GM12878 (cell line): ENCODE measurements around the gene PHF23. TPM values are rescaled to one million over a fixed set of nuclear protein-coding genes. Genes with fewer than 3 reads are reported as not detected.

Source experiments
- ATAC-seq: fragments of 200-7000 bp; cut with Tn5 transposase; 3 replicates; pipeline ENCODE4 v1.9.1; 2020; ENCODE audit warnings: mild to moderate bottlenecking, moderate library complexity
- BruUV-seq: library from RNA; stranded (reverse); fragments of 400-500 nt; replicated peaks from 2 replicates; lab custom pipeline; 2021; lab: Mats Ljungman, UMichigan
- CTCF ChIA-PET: fragments of 300-600 bp; sonication (Branson Sonifier 250); formaldehyde crosslinking; extraction: SDS; loops from one replicate; lab custom pipeline; 2021; ENCODE audit warnings: inconsistent platforms; lab: Yijun Ruan, JAX
- POLR2A ChIA-PET: fragments of 350-600 bp; formaldehyde crosslinking; extraction: SDS; loops from one replicate; lab custom pipeline; 2021; ENCODE audit warnings: inconsistent platforms; lab: Charles Lee
- RAD21 ChIA-PET: fragments of 300-600 bp; sonication (Branson Sonifier 250); formaldehyde crosslinking; loops from one replicate; lab custom pipeline; 2023; ENCODE audit warnings: antibody characterized with exemption; ENCODE audit not compliant: unreplicated experiment; lab: Charles Lee
- SMC1A ChIA-PET: fragments of 300-600 bp; sonication (Branson Sonifier 250); formaldehyde crosslinking; loops from one replicate; lab custom pipeline; 2023; ENCODE audit not compliant: unreplicated experiment, uncharacterized antibody; lab: Charles Lee
- DNase-seq: peaks from one replicate; pipeline ENCODE4 v3.0.0-alpha.2; 2011; ENCODE audit warnings: low read depth, low spot score
- FAIRE-seq: peaks from 3 replicates; lab custom pipeline; 2011; peaks lifted over from hg19 to GRCh38; lab: Jason Lieb, UNC
- H2AFZ ChIP-seq: 2 replicates; pipeline ENCODE4 v1.6.0; 2011; ENCODE audit warnings: low read depth, low read length, control low read depth; ENCODE audit not compliant: control insufficient read depth
- H3K27ac ChIP-seq: 2 replicates; pipeline ENCODE4 v1.5.1; 2011; ENCODE audit warnings: control low read depth; ENCODE audit not compliant: control insufficient read depth, insufficient read depth
- H3K27me3 ChIP-seq, 2 experiments: replicated peaks in 1 of 2; 2 replicates each; pipeline versions ENCODE4 v1.6.0 to v1.6.1; 2011; ENCODE audit warnings: low read length in 1 of 2; ENCODE audit not compliant: control insufficient read depth in 2 of 2, insufficient read depth in 2 of 2
- H3K36me3 ChIP-seq, 2 experiments: 2 replicates each; pipeline ENCODE4 v1.5.1; 2011; ENCODE audit warnings: low read length in 1 of 2; ENCODE audit not compliant: control insufficient read depth in 2 of 2, insufficient read depth in 2 of 2
- H3K4me1 ChIP-seq: 2 replicates; pipeline ENCODE4 v1.6.1; 2011; ENCODE audit warnings: mild to moderate bottlenecking, low read length, moderate library complexity, mixed read lengths; ENCODE audit not compliant: control insufficient read depth, insufficient read depth
- H3K4me2 ChIP-seq: 2 replicates; pipeline ENCODE4 v1.6.0; 2011; ENCODE audit warnings: control low read depth; ENCODE audit not compliant: control insufficient read depth, insufficient read depth
- H3K4me3 ChIP-seq: fragments of 200-600 bp; sonication (generic); 2 replicates; pipeline ENCODE4 v1.5.1; 2016
- H3K79me2 ChIP-seq: 2 replicates; pipeline ENCODE4 v1.6.0; 2011; ENCODE audit warnings: low read length; ENCODE audit not compliant: control insufficient read depth, insufficient read depth
- H3K9ac ChIP-seq: 2 replicates; pipeline ENCODE4 v1.8.0; 2011; ENCODE audit warnings: low read length, control low read depth, mixed read lengths; ENCODE audit not compliant: control insufficient read depth, insufficient read depth
- H3K9me3 ChIP-seq: replicated peaks from 3 replicates; pipeline ENCODE4 v1.5.1; 2011; ENCODE audit warnings: mild to moderate bottlenecking, low read length; ENCODE audit not compliant: control insufficient read depth, insufficient read depth
- H4K20me1 ChIP-seq: 2 replicates; pipeline ENCODE4 v1.6.0; 2011; ENCODE audit not compliant: control insufficient read depth, insufficient read depth
- BACH1 ChIP-seq: fragments of 450-650 bp; IDR thresholded peaks from 2 replicates; pipeline ENCODE4 v1.6.1; 2017; ENCODE audit warnings: mild to moderate bottlenecking, borderline replicate concordance
- CHD2 ChIP-seq: IDR thresholded peaks from 2 replicates; pipeline ENCODE4 v1.6.1; 2011; ENCODE audit warnings: low read depth, low read length, improper control_type of control experiment, borderline replicate concordance
- E2F4 ChIP-seq: IDR thresholded peaks from 2 replicates; pipeline ENCODE4 v1.6.1; 2012; ENCODE audit warnings: low read depth, low read length, improper control_type of control experiment
- ELK1 ChIP-seq: IDR thresholded peaks from 2 replicates; pipeline ENCODE4 v1.6.1; 2012; ENCODE audit warnings: low read depth, low read length, improper control_type of control experiment
- HCFC1 ChIP-seq: fragments of 150-350 bp; IDR thresholded peaks from 2 replicates; pipeline ENCODE4 v1.6.1; 2014; ENCODE audit warnings: low read length
- HDAC6 ChIP-seq: fragments of 200-600 bp; sonication (generic); IDR thresholded peaks from one replicate; pipeline ENCODE4 v1.8.0; 2017; ENCODE audit warnings: antibody characterized with exemption; ENCODE audit not compliant: unreplicated experiment
- NR2C1 ChIP-seq: fragments of 450-650 bp; IDR thresholded peaks from 2 replicates; pipeline ENCODE4 v1.6.1; 2017; ENCODE audit warnings: antibody characterized with exemption, mild to moderate bottlenecking, moderate library complexity
- NRF1 ChIP-seq: conservative IDR thresholded peaks from 2 replicates; pipeline ENCODE4 v1.6.1; 2011; ENCODE audit warnings: mild to moderate bottlenecking, low read depth, low read length, improper control_type of control experiment
- SIN3A ChIP-seq: IDR thresholded peaks from 2 replicates; pipeline ENCODE4 v1.6.1; 2012; ENCODE audit warnings: low read depth, low read length, improper control_type of control experiment
- SREBF1 ChIP-seq: IDR thresholded peaks from 2 replicates; pipeline ENCODE4 v1.6.1; 2012; ENCODE audit warnings: mild to moderate bottlenecking, low read length
- SRF ChIP-seq, 2 experiments: IDR thresholded peaks; 2 replicates each; pipeline ENCODE4 v1.6.1; 2011; ENCODE audit warnings: low read depth in 2 of 2, low read length in 2 of 2, mild to moderate bottlenecking in 1 of 2, moderate library complexity in 1 of 2
- WGBS: methylation state at CpG from one replicate; pipeline ENCODE4 v1.1.6; 2016; ENCODE audit warnings: low lambda C conversion rate; ENCODE audit not compliant: insufficient replicate concordance, insufficient coverage; ENCODE audit errors: missing lambda C conversion rate; 5-methylcytosine and 5-hydroxymethylcytosine counted together
- in situ Hi-C: fragments of 300-500 bp; cut with MboI; formaldehyde crosslinking; loops from 9 replicates; pipeline ENCODE4 v1.14.3; 2018; ENCODE audit warnings: mixed read lengths
- intact Hi-C: fragments of 100-400 bp; cut with micrococcal nuclease; formaldehyde crosslinking; loops from one replicate; pipeline ENCODE4 v1.14.2; 2022; ENCODE audit not compliant: unreplicated experiment
- polyA plus RNA-seq, 11 experiments: library from polyadenylated mRNA; depleted of rRNA in 4 of 11; unstranded in 6 of 11; stranded (reverse) in 5 of 11; fragments of >200 nt; fragmentation: Nextera tagmentation in 4 of 11; fragmentation: Illumina TruSeq in 1 of 11; extraction: Ambion mirVana in 4 of 11; extraction: Trizol in 1 of 11; gene quantifications; 1 replicate in 1 of 11; 2 replicates in 10 of 11; pipeline versions ENCODE4 v1.2.1 to v1.2.3, GENCODE V29; 2011 to 2016; ENCODE audit warnings: inconsistent platforms in 2 of 11, missing spikeins in 2 of 11, low read depth in 1 of 11
- total RNA-seq, 4 experiments: library from RNA; depleted of rRNA in 3 of 4; stranded (reverse); fragments of >200 nt in 3 of 4; fragmentation: Illumina TruSeq in 1 of 4; extraction: Trizol in 1 of 4; gene quantifications; 2 replicates each; pipeline versions ENCODE4 v1.2.1 to v1.2.3, GENCODE V29; 2013 to 2021
- TF ChIP-seq, protein P1 (sequence below): fragments of 450-650 bp; IDR thresholded peaks from 2 replicates; pipeline ENCODE4 v1.6.1; 2018; ENCODE audit warnings: mild to moderate bottlenecking, low read depth, moderate library complexity; ENCODE audit not compliant: partially characterized antibody

The PHF23 gene
- total and polyA plus RNA-seq, 10 of the 15 experiments (the other 5 are each of a cell fraction or from before 2014, with no cell fraction given) = 8.2 to 84.8 (median 32.6) TPM

DNA sequence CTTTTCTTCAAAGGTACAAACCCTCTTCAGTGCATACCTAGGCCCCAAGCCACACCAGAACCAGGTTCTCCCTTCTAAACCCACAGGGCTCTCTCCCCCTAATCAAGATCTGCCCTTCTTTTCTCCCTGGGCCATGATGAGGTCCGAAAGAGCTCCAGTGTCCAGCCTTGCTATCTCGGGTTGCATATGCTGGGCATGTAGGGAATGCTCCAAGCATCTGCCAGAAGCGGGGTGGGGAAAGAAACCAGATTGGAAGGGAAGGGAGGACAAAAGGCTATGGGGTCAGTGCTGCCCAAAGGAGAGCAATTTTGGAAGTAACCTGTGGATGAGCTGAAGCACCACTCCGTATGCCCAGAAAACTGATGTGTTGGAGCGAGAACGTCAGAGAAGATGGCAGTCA lies 10.0 kb upstream of the PHF23 start:
- Histone ChIP-seq H3K9ac (peak overlapping the region; percentile 91), H3K4me1 (peaks cover 10% of the 10 kb centered on the region), H3K9me3 (no peaks in the 10 kb centered on the region), H3K27me3 (no peaks in the 10 kb centered on the region), H4K20me1 (no peaks in the 10 kb centered on the region), H3K4me2 (peak overlapping the region; percentile 89), H2AFZ (no peak overlapping the region), H3K4me3 (peak overlapping the region; percentile 90), H3K79me2 (peaks cover 60% of the 10 kb centered on the region), H3K36me3 (peaks cover 5 to 16% of the 10 kb centered on the region in 2 experiments; a peak in 3 of 4 replicates), H3K27ac (peak overlapping the region; percentile 87)
- DNase-seq (no peak), ATAC-seq (no peak), FAIRE-seq (no peak)
- TF ChIP-seq NRF1 = no peak
- no peak for TF ChIP-seq SREBF1
- no peak for TF ChIP-seq NR2C1
- no peak for TF ChIP-seq HDAC6
- TF ChIP-seq, protein P1, sequence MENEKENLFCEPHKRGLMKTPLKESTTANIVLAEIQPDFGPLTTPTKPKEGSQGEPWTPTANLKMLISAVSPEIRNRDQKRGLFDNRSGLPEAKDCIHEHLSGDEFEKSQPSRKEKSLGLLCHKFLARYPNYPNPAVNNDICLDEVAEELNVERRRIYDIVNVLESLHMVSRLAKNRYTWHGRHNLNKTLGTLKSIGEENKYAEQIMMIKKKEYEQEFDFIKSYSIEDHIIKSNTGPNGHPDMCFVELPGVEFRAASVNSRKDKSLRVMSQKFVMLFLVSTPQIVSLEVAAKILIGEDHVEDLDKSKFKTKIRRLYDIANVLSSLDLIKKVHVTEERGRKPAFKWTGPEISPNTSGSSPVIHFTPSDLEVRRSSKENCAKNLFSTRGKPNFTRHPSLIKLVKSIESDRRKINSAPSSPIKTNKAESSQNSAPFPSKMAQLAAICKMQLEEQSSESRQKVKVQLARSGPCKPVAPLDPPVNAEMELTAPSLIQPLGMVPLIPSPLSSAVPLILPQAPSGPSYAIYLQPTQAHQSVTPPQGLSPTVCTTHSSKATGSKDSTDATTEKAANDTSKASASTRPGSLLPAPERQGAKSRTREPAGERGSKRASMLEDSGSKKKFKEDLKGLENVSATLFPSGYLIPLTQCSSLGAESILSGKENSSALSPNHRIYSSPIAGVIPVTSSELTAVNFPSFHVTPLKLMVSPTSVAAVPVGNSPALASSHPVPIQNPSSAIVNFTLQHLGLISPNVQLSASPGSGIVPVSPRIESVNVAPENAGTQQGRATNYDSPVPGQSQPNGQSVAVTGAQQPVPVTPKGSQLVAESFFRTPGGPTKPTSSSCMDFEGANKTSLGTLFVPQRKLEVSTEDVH = no peak
- no peak for TF ChIP-seq E2F4
- TF ChIP-seq SRF (IDR thresholded peaks at IDR 0.05; ENCODE audit: low read depth in 2 of 2, low read length in 2 of 2) = no peak
- no peak for TF ChIP-seq BACH1
- no peak for TF ChIP-seq SIN3A
- TF ChIP-seq HCFC1 = no peak
- no peak for TF ChIP-seq ELK1
- no peak for TF ChIP-seq CHD2
- no TSS peak for BruUV-seq
- ChIA-PET POLR2A (interaction anchor here (1.1 to 4.4 kb wide), 5 partner anchors 10 to 81 kb away, joined by 4 to 99 read pairs (median 7); partner anchors contain the start of genes ACADVL, DLG4, DVL2 and GABARAP), SMC1A (interaction anchor here (0.7 to 3.6 kb wide), 6 partner anchors 8 to 29 kb away, joined by 3 to 26 read pairs (median 4); partner anchors contain the start of genes ACADVL, DVL2, GABARAP and PHF23), CTCF (interaction anchor here (1.0 to 3.2 kb wide), 5 partner anchors 8 to 49 kb away, joined by 3 to 18 read pairs (median 5); partner anchors contain the start of genes ACADVL, DLG4 and PHF23), RAD21 (interaction anchor here (0.7 to 1.4 kb wide), 8 partner anchors 8 to 634 kb away, joined by 3 to 9 read pairs (median 4); partner anchors contain the start of genes ACADVL, DLG4, DVL2 and PHF23)
- in situ Hi-C loops (no loop called here), intact Hi-C loops (no loop called here)
- 70% methylated on average over 6 of the region's 6 CpGs for WGBS
